Measurements from ENCODE around the gene FGD3.

FGD3 gene

GRCh38 chr9:92971776-92972175 is 24.5 kb downstream of the FGD3 start:
- no peak for DNase-seq (ENCODE audit: low spot score)
- no peak overlapping the region for H3K27ac ChIP-seq
- no peak for TF ChIP-seq CTCF (IDR thresholded peaks at IDR 0.05)
- H3K4me3 ChIP-seq = no peak overlapping the region

- TF ChIP-seq CTCF (IDR thresholded peaks at IDR 0.05) = no peak
- DNase-seq (ENCODE audit: low spot score) = no peak
- peak overlapping the region in 1 of 2 donors; percentile 7 for H3K27ac ChIP-seq
- no peak overlapping the region for H3K4me3 ChIP-seq
Observed at GRCh38 chr9:92973700-92974099, 26.4 kb downstream of the FGD3 start.

- DNase-seq (ENCODE audit: low spot score) = no peak
Observed at GRCh38 chr9:92974161-92974661, 26.9 kb downstream of the FGD3 start.

GRCh38 chr9:92974761-92975755 is 27.7 kb downstream of the FGD3 start:
- TF ChIP-seq CTCF (IDR thresholded peaks at IDR 0.05) = no peak
- Histone ChIP-seq H3K27ac (no peak overlapping the region), H3K4me3 (no peak overlapping the region)
- DNase-seq (ENCODE audit: low spot score) = no peak

More at GRCh38 chr9:92974161-92974661, 26.9 kb downstream of the FGD3 start:
- H3K27ac ChIP-seq = no peak overlapping the region
- TF ChIP-seq CTCF (IDR thresholded peaks at IDR 0.05) = no peak
- H3K4me3 ChIP-seq = no peak overlapping the region

GRCh38 chr9:92976431-92976830 is 29.1 kb downstream of the FGD3 start:
- H3K4me3 ChIP-seq = no peak overlapping the region
- no peak overlapping the region for H3K27ac ChIP-seq
- no peak for TF ChIP-seq CTCF (IDR thresholded peaks at IDR 0.05)
- DNase-seq (ENCODE audit: low spot score) = no peak

- TF ChIP-seq CTCF (IDR thresholded peaks at IDR 0.05) = no peak
- DNase-seq (ENCODE audit: low spot score) = no peak
- Histone ChIP-seq H3K4me3 (no peak overlapping the region), H3K27ac (no peak overlapping the region)
Observed at GRCh38 chr9:92977279-92977678, 30.0 kb downstream of the FGD3 start.

Data from coronary artery (tissue), 2 donors.